Brain microvascular endothelial cell (primary cell): ENCODE results near the gene DAND5.

ENCODE experiments used
- DNase-seq: peaks from one replicate; pipeline ENCODE4 v3.0.0-alpha.2; 2020
- H3K27ac ChIP-seq: fragments of 250-450 bp; sonication (Bioruptor Pico); 2 replicates; pipeline ENCODE4 v1.5.1; 2020; ENCODE audit warnings: mild to moderate bottlenecking, moderate library complexity
- H3K27me3 ChIP-seq: fragments of 250-450 bp; sonication (Bioruptor Pico); replicated peaks from 2 replicates; pipeline ENCODE4 v1.5.1; 2020; ENCODE audit warnings: mild to moderate bottlenecking
- H3K36me3 ChIP-seq: fragments of 250-450 bp; sonication (Bioruptor Pico); replicated peaks from 2 replicates; pipeline ENCODE4 v1.5.1; 2020; ENCODE audit warnings: mild to moderate bottlenecking
- H3K4me3 ChIP-seq: 2 replicates; pipeline ENCODE4 v1.5.1; 2011; ENCODE audit warnings: low read depth, mild to moderate bottlenecking, control low read depth, low read length, moderate library complexity
- in situ Hi-C: cut with HindIII; loops from 2 replicates; pipeline ENCODE4 v1.10.0; 2017; ENCODE audit warnings: low sequenced_read_pairs, low pct_ligation_motif_present
- TF ChIP-seq, protein P1 (sequence below): IDR thresholded peaks from 2 replicates; pipeline ENCODE4 v1.5.1; 2011; ENCODE audit warnings: low read depth, mild to moderate bottlenecking, moderate library complexity, low read length, control low read depth, inconsistent platforms; ENCODE audit errors: missing control alignments

DAND5 gene

DNA sequence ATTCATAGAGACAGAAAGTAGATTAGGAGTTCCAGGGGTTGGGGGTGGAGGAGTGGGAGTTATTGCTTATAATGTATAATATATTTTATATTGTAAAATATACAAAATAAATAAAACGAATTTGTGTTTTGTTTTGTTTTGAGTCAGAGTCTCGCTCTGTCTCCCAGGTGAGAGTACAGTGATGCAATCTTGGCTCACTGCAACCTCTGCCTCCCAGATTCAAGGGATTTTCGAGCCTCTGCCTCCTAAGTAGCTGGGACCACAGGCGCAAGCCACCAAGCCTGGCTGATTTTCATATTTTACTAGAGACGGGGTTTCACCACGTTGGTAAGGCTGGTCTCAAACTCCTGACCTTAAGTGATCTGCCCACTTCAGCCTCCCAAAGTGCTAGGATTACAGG, 9.9 kb upstream of the DAND5 start:
- in situ Hi-C loops = no loop called here

GRCh38 chr19:12965017-12965811, 4.2 kb upstream of the DAND5 start:
- Histone ChIP-seq H3K27me3 (no peaks in the 10 kb centered on the region), H3K27ac (peak overlapping the region; percentile 44), H3K4me3 (peak overlapping the region; percentile 53), H3K36me3 (no peaks in the 10 kb centered on the region)
- TF ChIP-seq, protein P1, sequence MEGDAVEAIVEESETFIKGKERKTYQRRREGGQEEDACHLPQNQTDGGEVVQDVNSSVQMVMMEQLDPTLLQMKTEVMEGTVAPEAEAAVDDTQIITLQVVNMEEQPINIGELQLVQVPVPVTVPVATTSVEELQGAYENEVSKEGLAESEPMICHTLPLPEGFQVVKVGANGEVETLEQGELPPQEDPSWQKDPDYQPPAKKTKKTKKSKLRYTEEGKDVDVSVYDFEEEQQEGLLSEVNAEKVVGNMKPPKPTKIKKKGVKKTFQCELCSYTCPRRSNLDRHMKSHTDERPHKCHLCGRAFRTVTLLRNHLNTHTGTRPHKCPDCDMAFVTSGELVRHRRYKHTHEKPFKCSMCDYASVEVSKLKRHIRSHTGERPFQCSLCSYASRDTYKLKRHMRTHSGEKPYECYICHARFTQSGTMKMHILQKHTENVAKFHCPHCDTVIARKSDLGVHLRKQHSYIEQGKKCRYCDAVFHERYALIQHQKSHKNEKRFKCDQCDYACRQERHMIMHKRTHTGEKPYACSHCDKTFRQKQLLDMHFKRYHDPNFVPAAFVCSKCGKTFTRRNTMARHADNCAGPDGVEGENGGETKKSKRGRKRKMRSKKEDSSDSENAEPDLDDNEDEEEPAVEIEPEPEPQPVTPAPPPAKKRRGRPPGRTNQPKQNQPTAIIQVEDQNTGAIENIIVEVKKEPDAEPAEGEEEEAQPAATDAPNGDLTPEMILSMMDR = peak; percentile 88
- in situ Hi-C loops = no loop called here
- peak; percentile 64 for DNase-seq

More for the DNA sequence above, 9.9 kb upstream of the DAND5 start:
- DNase-seq = no peak
- no peak overlapping the region for H3K27ac ChIP-seq
- no peak overlapping the region for H3K4me3 ChIP-seq
- peaks cover 2% of the 10 kb centered on the region for H3K36me3 ChIP-seq
- H3K27me3 ChIP-seq = no peaks in the 10 kb centered on the region
- TF ChIP-seq, protein P1 = no peak

- H3K4me3 ChIP-seq = no peak overlapping the region
- TF ChIP-seq, protein P1 = no peak
- H3K36me3 ChIP-seq = no peaks in the 10 kb centered on the region
- DNase-seq = no peak
- H3K27me3 ChIP-seq = no peaks in the 10 kb centered on the region
- H3K27ac ChIP-seq = peak overlapping the region; percentile 44
- in situ Hi-C loops = no loop called here
Measured at GRCh38 chr19:12965812-12966135, 3.6 kb upstream of the DAND5 start.

GRCh38 chr19:12967907-12968306, 1.5 kb upstream of the DAND5 start:
- Histone ChIP-seq H3K36me3 (no peaks in the 10 kb centered on the region), H3K27ac (no peak overlapping the region), H3K4me3 (no peak overlapping the region), H3K27me3 (no peaks in the 10 kb centered on the region)
- TF ChIP-seq, protein P1 = no peak
- no peak for DNase-seq
- in situ Hi-C loops = no loop called here

GRCh38 chr19:12970070-12970820, 869 bp downstream of the DAND5 start:
- TF ChIP-seq, protein P1 = no peak
- Histone ChIP-seq H3K27me3 (no peaks in the 10 kb centered on the region), H3K4me3 (no peak overlapping the region), H3K36me3 (no peaks in the 10 kb centered on the region), H3K27ac (no peak overlapping the region)
- no peak for DNase-seq
- in situ Hi-C loops = no loop called here
